Measurements from ENCODE around the gene CYP27A1. TPM values are rescaled to one million over a fixed set of nuclear protein-coding genes. Genes with fewer than 3 reads are reported as not detected.
"Not testable (repeated sequence)": the region's sequence is repeated elsewhere in the genome, so short reads cannot be mapped to it uniquely, and the experiment has no call there.

Gene CYP27A1
- total RNA-seq, 1 donor from 2014 or later: 10.5 TPM

GRCh38 chr2:218756599-218757377, 25.2 kb upstream of the CYP27A1 start:
- no peak for ATAC-seq (ENCODE audit: poor library complexity)
- no peak for DNase-seq
- intact Hi-C loops (cut with DNase I): no loop called here

- ATAC-seq (ENCODE audit: poor library complexity): no peak
Measured at GRCh38 chr2:218761795-218762194, 20.2 kb upstream of the CYP27A1 start.

GRCh38 chr2:218772759-218773158, 9.2 kb upstream of the CYP27A1 start:
- DNase-seq; ATAC-seq (ENCODE audit: poor library complexity); intact Hi-C loops (cut with DNase I): not testable (repeated sequence)

More at GRCh38 chr2:218761795-218762194, 20.2 kb upstream of the CYP27A1 start:
- intact Hi-C loops (cut with DNase I): no loop called here
- no peak for DNase-seq

GRCh38 chr2:218773881-218774280, 8.1 kb upstream of the CYP27A1 start:
- ATAC-seq (ENCODE audit: poor library complexity): no peak
- intact Hi-C loops (cut with DNase I): no loop called here
- DNase-seq: no peak

GRCh38 chr2:218776488-218776887, 5.5 kb upstream of the CYP27A1 start:
- intact Hi-C loops (cut with DNase I): no loop called here
- no peak for DNase-seq
- no peak for ATAC-seq (ENCODE audit: poor library complexity)

- ATAC-seq (ENCODE audit: poor library complexity) (no peak), DNase-seq (no peak)
- intact Hi-C loops (cut with DNase I): no loop called here
Measured at GRCh38 chr2:218777276-218777990, 4.5 kb upstream of the CYP27A1 start.

- ATAC-seq (ENCODE audit: poor library complexity) (no peak), DNase-seq (no peak)
- intact Hi-C loops (cut with DNase I): no loop called here
Measured at GRCh38 chr2:218780046-218780445, 1.9 kb upstream of the CYP27A1 start.

DNA sequence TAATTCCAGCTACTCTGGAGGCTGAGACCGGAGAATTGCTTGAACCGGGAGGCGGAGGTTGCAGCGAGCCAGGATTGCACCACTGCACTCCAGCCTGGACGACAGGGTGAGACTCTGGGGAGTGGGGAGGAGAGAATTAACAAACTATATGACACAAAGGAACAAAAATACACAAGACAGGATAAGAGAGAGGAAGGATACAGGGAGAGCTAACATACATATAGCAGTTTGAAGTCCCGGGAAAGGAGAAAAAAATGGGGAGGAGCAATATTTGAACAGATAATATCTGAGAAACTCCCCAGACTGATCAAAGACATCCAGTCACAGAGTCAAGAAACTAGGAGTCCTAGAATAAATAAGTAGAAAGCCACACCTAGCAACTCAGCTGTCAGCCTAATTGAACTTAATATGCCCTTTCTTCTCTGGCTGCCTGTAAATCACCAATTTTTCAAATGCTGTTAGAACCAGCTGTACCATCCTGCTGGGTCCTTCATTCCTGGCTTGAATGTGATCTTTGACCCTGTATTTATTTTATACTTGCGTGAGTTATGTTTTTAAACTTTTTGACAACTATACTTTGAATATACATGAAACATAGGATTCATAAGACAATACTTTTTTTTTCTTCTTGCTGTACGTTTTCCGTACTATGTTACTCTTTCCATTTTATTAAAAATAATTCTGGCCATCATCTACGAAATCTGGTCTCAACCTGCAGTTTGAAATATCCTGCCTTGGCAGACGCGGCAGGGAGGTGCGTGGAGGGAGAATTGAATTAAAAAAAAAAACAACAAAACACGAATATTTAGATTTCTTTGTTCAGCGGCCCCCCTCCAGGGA, 876 bp upstream of the CYP27A1 start:
- ATAC-seq (ENCODE audit: poor library complexity) (no peak), DNase-seq (no peak)
- intact Hi-C loops (cut with DNase I): no loop called here

- intact Hi-C loops (cut with DNase I): no loop called here
- ATAC-seq (ENCODE audit: poor library complexity): peak; percentile 45
Measured at GRCh38 chr2:218782528-218782844, 539 bp downstream of the CYP27A1 start.

GRCh38 chr2:218783688-218784087, 1.7 kb downstream of the CYP27A1 start:
- no peak for ATAC-seq (ENCODE audit: poor library complexity)

More at GRCh38 chr2:218782528-218782844, 539 bp downstream of the CYP27A1 start:
- no peak for DNase-seq

DNA sequence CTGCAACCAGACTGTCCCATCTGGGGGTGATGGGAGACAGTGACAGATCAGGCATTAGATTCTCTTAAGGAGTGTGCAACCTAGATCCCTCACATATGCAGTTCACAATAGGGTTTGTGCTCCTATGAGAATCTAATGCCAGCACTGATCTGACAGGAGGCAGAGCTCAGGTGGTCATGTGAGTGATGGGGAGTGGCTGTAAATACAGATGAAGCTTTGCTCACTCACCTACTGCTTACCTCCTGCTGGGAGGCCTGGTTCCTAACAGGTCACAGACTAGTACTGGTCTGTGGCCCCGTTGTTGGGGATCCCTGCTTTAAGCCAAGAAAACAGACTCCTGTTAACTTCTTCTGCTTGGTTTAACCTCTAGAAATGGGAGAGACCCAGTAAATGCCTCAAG, 3.2 kb downstream of the CYP27A1 start:
- ATAC-seq (ENCODE audit: poor library complexity): no peak
- no peak for DNase-seq
- intact Hi-C loops (cut with DNase I): no loop called here

More at GRCh38 chr2:218783688-218784087, 1.7 kb downstream of the CYP27A1 start:
- DNase-seq: no peak
- intact Hi-C loops (cut with DNase I): no loop called here

DNA sequence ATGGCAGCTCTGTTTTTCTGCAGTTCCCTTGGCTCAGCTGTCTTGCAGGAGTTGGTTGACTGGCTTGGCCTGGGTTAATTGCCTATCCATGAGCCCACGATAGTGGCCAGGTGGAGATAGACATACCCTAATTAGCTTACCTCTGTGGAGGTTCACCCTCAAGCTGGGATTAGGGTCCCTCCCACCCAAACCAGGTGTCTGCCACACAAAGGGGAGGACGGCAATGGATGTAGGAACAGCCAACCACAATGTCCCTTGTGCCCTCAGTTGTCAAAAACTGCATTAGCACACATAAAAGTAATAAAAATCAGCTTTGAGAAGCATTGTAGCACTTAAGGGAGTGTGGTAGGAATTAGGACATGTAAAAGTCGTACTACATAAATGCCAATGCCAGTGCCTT, 4.2 kb downstream of the CYP27A1 start:
- ATAC-seq (ENCODE audit: poor library complexity): no peak
- intact Hi-C loops (cut with DNase I): no loop called here
- DNase-seq: no peak

DNA sequence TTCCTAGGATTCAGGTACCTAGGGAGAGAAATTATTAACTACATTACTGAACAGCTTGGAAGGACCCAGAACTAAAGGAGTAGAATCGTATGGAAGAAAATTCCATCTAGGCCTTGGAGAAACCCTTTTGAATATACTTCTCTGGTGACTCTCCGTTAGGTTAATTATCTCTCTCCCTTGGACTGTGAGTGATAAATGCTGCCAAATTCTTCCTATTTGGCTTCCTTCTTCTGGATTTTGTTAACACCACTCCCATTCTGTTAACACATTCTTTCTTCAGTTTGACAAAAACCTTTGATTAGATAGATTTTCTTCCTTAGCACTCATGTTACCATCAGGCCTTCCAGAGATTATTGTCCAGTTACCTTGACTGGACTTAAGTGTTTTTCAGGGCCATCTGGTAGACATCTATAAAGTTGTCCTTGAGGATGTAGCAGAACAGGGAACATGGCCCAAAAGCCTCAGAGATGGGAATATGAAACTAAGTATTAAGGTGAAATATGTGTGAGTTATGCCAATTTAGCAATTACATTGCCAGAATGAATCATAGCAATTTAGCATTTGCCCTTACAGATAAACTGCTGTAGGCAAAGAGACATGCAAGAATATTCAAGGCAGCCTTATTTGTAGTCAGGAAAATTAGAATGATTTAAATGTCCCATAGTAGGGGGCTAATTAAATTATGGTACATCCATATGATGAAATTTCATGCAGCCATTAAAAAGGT, 6.7 kb downstream of the CYP27A1 start:
- DNase-seq (no peak), ATAC-seq (ENCODE audit: poor library complexity) (peak; percentile 39)
- intact Hi-C loops (cut with DNase I): no loop called here

DNA sequence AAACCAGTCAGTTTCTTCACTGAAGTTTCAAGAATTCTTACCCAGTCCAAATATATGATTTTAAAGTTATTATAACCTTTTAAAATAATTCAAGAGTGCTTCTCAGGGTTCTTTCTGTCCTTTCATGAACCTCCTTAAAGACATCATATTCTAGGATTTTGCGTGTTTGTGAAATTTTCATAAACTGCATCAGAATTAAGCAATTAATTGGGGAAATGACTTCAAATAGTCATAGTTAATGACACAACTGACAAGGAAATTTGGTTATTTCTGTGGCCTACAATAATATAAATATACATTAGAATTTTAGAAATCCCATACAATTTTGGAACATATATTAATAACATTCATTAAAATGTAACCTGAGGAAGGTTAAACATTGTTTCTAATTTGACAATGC, 10.5 kb downstream of the CYP27A1 start:
- ATAC-seq (ENCODE audit: poor library complexity) (no peak), DNase-seq (no peak)
- intact Hi-C loops (cut with DNase I): no loop called here

DNA sequence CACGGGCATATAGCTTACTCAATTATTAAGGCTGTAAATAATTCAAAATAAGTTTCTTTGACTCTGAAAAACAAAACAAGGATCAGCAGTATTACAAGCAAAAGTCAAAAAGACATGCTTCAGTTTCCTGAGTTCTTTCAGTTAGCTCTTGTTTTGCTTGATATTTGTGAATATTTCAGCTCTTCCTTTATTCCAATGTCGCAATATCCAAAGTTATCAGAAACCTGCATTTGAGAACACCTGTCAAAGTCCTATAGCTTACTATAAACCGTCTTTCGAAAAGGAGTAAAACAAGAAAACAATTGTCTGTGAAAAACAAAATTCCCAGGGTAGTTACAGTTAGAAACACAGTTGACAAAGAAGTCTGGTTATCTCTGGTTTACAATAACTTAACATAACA, 14.7 kb downstream of the CYP27A1 start:
- ATAC-seq (ENCODE audit: poor library complexity) (no peak), DNase-seq (no peak)
- intact Hi-C loops (cut with DNase I): no loop called here

DNA sequence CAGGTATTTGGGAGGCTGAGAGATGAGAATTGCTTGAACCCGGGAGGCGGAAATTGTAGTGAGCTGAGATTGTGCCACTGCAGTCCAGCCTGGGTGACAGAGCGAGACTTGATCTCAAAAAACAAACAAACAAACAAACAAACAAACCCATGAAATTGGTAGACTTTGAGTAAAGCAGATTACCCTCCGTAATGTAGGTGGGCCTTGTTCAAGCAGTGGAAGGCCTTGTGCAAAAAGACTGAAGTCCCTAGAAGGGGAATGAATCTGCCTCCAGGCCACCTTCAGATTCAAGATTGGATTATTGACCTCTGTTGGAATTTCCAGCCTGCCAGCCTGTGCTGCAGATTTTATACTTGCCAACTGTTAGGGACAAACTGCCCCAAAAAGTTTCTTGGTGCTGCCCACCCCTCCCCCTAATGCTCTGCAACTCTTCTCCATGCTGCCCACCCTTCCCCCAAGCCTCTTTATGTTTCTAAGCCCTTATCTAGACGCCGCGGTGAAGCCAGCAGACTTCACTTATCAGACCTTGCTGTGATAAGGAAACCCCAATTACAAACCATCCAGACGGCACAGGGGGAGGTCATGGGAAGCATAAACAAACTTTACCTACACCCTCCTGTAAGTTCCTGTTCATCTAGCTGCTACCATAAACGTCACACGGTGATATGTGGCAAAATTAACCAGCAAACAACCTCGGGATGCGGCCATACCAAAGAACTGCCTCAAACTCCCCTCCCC, 17.0 kb downstream of the CYP27A1 start:
- intact Hi-C loops (cut with DNase I): no loop called here
- DNase-seq (no peak), ATAC-seq (ENCODE audit: poor library complexity) (no peak)

- intact Hi-C loops (cut with DNase I): no loop called here
- ATAC-seq (ENCODE audit: poor library complexity) (no peak), DNase-seq (no peak)
Measured at GRCh38 chr2:218799990-218800389, 18.0 kb downstream of the CYP27A1 start.

DNA sequence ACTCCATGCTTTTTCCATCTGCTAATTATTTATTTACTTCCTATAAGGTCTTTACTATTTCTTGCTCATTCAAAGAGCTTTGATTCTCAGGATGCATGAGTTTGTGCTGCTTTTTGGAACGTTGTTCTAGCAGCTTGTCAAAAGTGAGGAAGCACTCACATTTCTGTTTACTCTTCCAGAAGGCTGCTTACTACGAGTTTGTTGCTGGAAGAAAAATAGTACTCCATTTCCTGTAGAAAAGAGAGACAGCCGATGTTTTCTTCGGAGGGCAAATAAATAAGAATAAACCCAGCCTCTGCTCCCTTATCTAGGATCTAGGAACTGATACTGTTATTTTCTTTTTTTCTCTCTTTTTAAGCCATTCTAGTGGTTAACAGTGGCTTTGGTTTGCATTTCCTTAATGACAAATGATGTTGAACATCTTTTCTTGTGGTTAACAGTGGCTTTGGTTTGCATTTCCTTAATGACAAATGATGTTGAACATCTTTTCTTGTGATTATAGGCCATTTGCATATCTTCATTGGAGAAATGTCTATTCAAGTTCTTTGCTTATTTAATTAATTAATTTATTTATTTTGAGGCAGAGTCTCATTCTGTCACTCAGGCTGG, 20.5 kb downstream of the CYP27A1 start:
- ATAC-seq (ENCODE audit: poor library complexity) (no peak), DNase-seq (no peak)
- intact Hi-C loops (cut with DNase I): no loop called here

All from Right ventricle myocardium superior (tissue), 1 donor.